Mesenchymal stem cell (in vitro differentiated cells and primary cell): ENCODE data around the gene ELMO1.

Experiments
- DNase-seq: peaks from one replicate; pipeline ENCODE4 v3.0.0-alpha.2; 2013
- H2AFZ ChIP-seq: one replicate; pipeline ENCODE4 v1.6.1; 2013; ENCODE audit warnings: low read depth, mild to moderate bottlenecking, control low read depth, inconsistent platforms, low read length, moderate library complexity
- H2AK5ac ChIP-seq: 2 replicates; pipeline ENCODE4 v1.6.1; 2013; ENCODE audit warnings: low read length, moderate library complexity, mild to moderate bottlenecking, inconsistent platforms; ENCODE audit not compliant: severe bottlenecking
- H2BK120ac ChIP-seq: one replicate; pipeline ENCODE4 v1.6.1; 2013; ENCODE audit warnings: low read depth, mild to moderate bottlenecking, inconsistent platforms, low read length, moderate library complexity
- H2BK12ac ChIP-seq, 2 experiments: one replicate each; pipeline ENCODE4 v1.6.1; 2013; ENCODE audit warnings: inconsistent platforms in 2 of 2, low read length in 2 of 2, mild to moderate bottlenecking in 2 of 2, moderate library complexity in 2 of 2, control low read depth in 1 of 2
- H2BK15ac ChIP-seq: one replicate; pipeline ENCODE4 v1.6.1; 2013; ENCODE audit warnings: mild to moderate bottlenecking, low read depth, inconsistent platforms; ENCODE audit not compliant: poor library complexity, severe bottlenecking
- H2BK5ac ChIP-seq: 2 replicates; pipeline ENCODE4 v1.6.1; 2013; ENCODE audit warnings: low read depth, mild to moderate bottlenecking, low read length, control low read depth, inconsistent platforms; ENCODE audit not compliant: poor library complexity, severe bottlenecking
- H3K14ac ChIP-seq, 2 experiments: one replicate each; pipeline ENCODE4 v1.6.1; 2013; ENCODE audit warnings: inconsistent platforms in 2 of 2, low read length in 2 of 2, control low read depth in 1 of 2, mild to moderate bottlenecking in 1 of 2, moderate library complexity in 1 of 2
- H3K18ac ChIP-seq, 2 experiments: one replicate each; pipeline ENCODE4 v1.6.1; 2013; ENCODE audit warnings: inconsistent platforms in 2 of 2, low read length in 2 of 2, control low read depth in 1 of 2, low read depth in 1 of 2, mild to moderate bottlenecking in 1 of 2
- H3K23ac ChIP-seq, 2 experiments: one replicate each; pipeline ENCODE4 v1.6.1; 2013; ENCODE audit warnings: inconsistent platforms in 2 of 2, low read length in 2 of 2, mild to moderate bottlenecking in 2 of 2, moderate library complexity in 2 of 2, control low read depth in 1 of 2
- H3K27ac ChIP-seq: 2 replicates; pipeline ENCODE4 v1.5.1; 2013; ENCODE audit warnings: mild to moderate bottlenecking, moderate library complexity, low read length, control low read depth, inconsistent platforms; ENCODE audit not compliant: poor library complexity, severe bottlenecking
- H3K27me3 ChIP-seq, 2 experiments: 2 replicates each; pipeline versions ENCODE4 v1.6.1 to v1.7.0; 2013; ENCODE audit warnings: low read length in 2 of 2, mild to moderate bottlenecking in 2 of 2, moderate library complexity in 2 of 2, control low read depth in 1 of 2, inconsistent platforms in 1 of 2; ENCODE audit not compliant: control insufficient read depth in 1 of 2, insufficient read depth in 1 of 2
- H3K36me3 ChIP-seq, 2 experiments: 2 replicates each; pipeline versions ENCODE4 v1.6.1 to v1.7.0; 2013; ENCODE audit warnings: low read length in 2 of 2, control low read depth in 1 of 2, inconsistent platforms in 1 of 2, low read depth in 1 of 2, mild to moderate bottlenecking in 1 of 2; ENCODE audit not compliant: insufficient read depth in 2 of 2, control insufficient read depth in 1 of 2
- H3K4ac ChIP-seq, 2 experiments: one replicate each; pipeline ENCODE4 v1.6.1; 2013; ENCODE audit warnings: inconsistent platforms in 2 of 2, low read length in 2 of 2, mild to moderate bottlenecking in 2 of 2, moderate library complexity in 2 of 2, control low read depth in 1 of 2, low read depth in 1 of 2
- H3K4me1 ChIP-seq: 2 replicates; pipeline ENCODE4 v1.6.1; 2013; ENCODE audit warnings: low read depth, low read length, control low read depth; ENCODE audit not compliant: control insufficient read depth, insufficient read depth
- H3K4me2 ChIP-seq: 2 replicates; pipeline ENCODE4 v1.6.1; 2013; ENCODE audit warnings: low read length, mild to moderate bottlenecking, inconsistent platforms; ENCODE audit not compliant: poor library complexity, severe bottlenecking
- H3K4me3 ChIP-seq, 2 experiments: 2 replicates each; pipeline versions ENCODE4 v1.5.1 to v1.7.0; 2013; ENCODE audit warnings: low read length in 2 of 2, mild to moderate bottlenecking in 2 of 2, control low read depth in 1 of 2, low read depth in 1 of 2; ENCODE audit not compliant: insufficient read depth in 1 of 2
- H3K79me1 ChIP-seq: replicated peaks from 2 replicates; pipeline ENCODE4 v1.6.1; 2013; ENCODE audit warnings: mild to moderate bottlenecking, control low read depth, low read length, inconsistent platforms; ENCODE audit not compliant: poor library complexity, severe bottlenecking
- H3K9ac ChIP-seq: 2 replicates; pipeline ENCODE4 v1.7.0; 2013; ENCODE audit warnings: mild to moderate bottlenecking, low read length, moderate library complexity
- H3K9me3 ChIP-seq: 2 replicates; pipeline ENCODE4 v1.7.0; 2013; ENCODE audit warnings: mild to moderate bottlenecking, low read length; ENCODE audit not compliant: control insufficient read depth
- H4K8ac ChIP-seq: one replicate; pipeline ENCODE4 v1.6.1; 2013; ENCODE audit warnings: inconsistent platforms, mild to moderate bottlenecking, low read length, moderate library complexity
- H4K91ac ChIP-seq: one replicate; pipeline ENCODE4 v1.6.1; 2013; ENCODE audit warnings: mild to moderate bottlenecking, low read length, inconsistent platforms
- WGBS: methylation state at CpG from one replicate; pipeline ENCODE4 v1.1.7; 2013; ENCODE audit warnings: mixed read lengths; 5-methylcytosine and 5-hydroxymethylcytosine counted together

The ELMO1 gene

DNA sequence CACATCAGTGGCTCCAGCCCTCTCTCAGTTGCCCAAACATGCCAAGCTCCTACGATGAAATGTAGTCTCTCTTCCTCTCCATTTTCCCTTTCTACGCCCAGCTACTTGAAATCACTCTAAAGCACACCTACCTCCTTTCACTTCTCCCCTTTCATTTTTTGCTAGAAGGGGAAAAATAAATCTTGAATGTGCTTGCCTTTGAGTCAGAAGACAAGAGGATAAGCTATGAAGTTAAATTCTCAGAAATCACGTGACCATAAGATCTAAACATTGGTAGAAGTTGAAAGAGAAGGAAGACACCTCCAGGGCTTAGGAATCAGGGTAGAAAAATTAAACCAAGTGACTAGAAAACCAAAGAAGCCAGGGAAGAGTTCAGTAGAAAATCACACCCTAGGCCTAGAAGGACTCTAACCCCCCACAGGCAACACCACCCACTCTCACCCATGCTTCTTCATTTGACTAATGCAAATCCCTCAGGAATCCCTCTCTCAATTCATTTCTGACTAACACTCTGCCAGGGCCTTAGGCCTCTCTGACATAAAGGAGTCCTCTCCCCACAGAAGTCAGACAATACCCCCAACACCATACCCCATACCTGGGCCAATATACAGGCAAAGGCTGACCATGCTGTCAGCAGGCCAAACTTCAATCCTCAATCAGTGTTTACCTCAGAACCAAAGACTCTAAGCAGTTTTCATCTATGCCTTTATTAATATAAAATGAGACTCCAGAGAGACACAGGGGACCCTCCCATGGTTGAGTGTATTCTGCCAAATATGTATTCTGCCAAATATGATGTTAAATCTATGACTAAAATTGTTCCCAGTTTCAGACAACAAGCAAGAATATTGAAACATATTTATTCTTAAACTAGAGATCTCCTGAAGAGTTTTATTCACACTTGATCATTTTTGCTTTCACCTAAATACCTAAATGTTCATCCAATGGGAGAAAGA is 84.8 kb downstream of the ELMO1 start:
- Histone ChIP-seq H3K14ac (no peak overlapping the region), H2BK120ac (no peak overlapping the region), H3K4me1 (no peaks in the 10 kb centered on the region), H3K27me3 (no peaks in the 10 kb centered on the region), H2AK5ac (no peak overlapping the region), H3K4ac (no peak overlapping the region), H2BK15ac (no peak overlapping the region), H3K4me3 (no peak overlapping the region), H3K23ac (no peak overlapping the region), H2BK12ac (no peak overlapping the region), H4K91ac (no peak overlapping the region), H2BK5ac (no peak overlapping the region), H3K18ac (no peak overlapping the region), H4K8ac (no peak overlapping the region), H2AFZ (no peak overlapping the region), H3K9me3 (no peaks in the 10 kb centered on the region), H3K36me3 (no peaks in the 10 kb centered on the region), H3K79me1 (no peaks in the 10 kb centered on the region), H3K4me2 (no peak overlapping the region), H3K9ac (no peak overlapping the region), H3K27ac (no peak overlapping the region)
- no peak for DNase-seq
- WGBS, result 82% methylated on average over 2 of the region's 3 CpGs

DNA sequence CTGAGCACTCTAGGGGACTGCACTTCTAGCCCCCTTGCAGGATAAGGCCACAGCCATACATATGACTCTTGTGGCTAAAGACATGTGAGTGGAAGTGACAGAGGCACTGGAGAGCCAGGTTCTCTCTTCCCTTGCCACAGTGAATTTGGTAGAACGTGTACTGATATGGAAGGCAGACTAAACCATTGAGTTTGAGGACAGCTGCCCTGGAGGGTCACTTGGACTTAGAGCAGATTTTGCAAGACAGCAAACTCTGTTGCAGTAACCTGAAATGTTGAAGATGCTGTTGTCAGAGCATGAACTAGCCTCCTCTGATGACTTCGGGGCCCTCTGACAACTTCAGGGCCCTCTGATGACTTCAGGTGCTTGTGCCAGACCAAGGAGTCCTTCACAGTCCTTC is 85.9 kb downstream of the ELMO1 start:
- Histone ChIP-seq H3K4me2 (no peak overlapping the region), H3K18ac (no peak overlapping the region), H3K27me3 (no peaks in the 10 kb centered on the region), H2BK120ac (no peak overlapping the region), H2BK12ac (no peak overlapping the region), H3K9me3 (no peaks in the 10 kb centered on the region), H3K36me3 (no peaks in the 10 kb centered on the region), H2AFZ (no peak overlapping the region), H3K79me1 (no peaks in the 10 kb centered on the region), H2BK15ac (no peak overlapping the region), H3K23ac (no peak overlapping the region), H3K4me3 (no peak overlapping the region), H3K27ac (no peak overlapping the region), H3K4ac (no peak overlapping the region), H3K14ac (no peak overlapping the region), H3K4me1 (no peaks in the 10 kb centered on the region), H4K8ac (no peak overlapping the region), H2AK5ac (no peak overlapping the region), H2BK5ac (no peak overlapping the region), H3K9ac (no peak overlapping the region), H4K91ac (no peak overlapping the region)
- 61% methylated on average over 2 of the region's 2 CpGs for WGBS
- no peak for DNase-seq

DNA sequence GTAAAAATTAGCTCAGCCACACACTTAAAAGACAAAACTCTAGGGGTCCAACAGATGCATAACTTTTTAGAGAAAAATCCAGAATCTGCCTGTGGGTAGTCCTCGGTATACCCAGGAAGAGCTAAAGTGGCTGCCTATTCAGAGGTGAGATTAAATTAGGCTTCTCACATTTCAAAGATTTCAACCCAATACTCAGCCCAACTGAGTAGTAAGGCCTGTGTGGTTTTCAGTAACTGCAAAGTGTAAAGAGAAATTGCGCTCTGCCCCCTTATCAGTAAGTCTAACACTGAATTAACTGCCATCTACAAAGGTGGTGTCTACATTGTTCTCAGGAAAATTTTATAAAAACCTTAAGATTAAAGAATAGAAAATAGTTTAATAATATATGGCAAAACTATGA is 88.2 kb downstream of the ELMO1 start:
- H3K4me1 ChIP-seq, result no peaks in the 10 kb centered on the region
- no peak overlapping the region for H3K9ac ChIP-seq
- H3K14ac ChIP-seq, result no peak overlapping the region
- no peak overlapping the region for H2AFZ ChIP-seq
- DNase-seq, result no peak
- no peaks in the 10 kb centered on the region for H3K27me3 ChIP-seq
- H2BK12ac ChIP-seq, result no peak overlapping the region
- H3K4me2 ChIP-seq, result no peak overlapping the region
- H3K4me3 ChIP-seq, result no peak overlapping the region
- no peak overlapping the region for H2BK5ac ChIP-seq
- H3K18ac ChIP-seq, result no peak overlapping the region
- no peak overlapping the region for H2AK5ac ChIP-seq
- no CpG with 5 or more reads among the region's 2 CpGs for WGBS
- no peaks in the 10 kb centered on the region for H3K9me3 ChIP-seq
- H2BK120ac ChIP-seq, result no peak overlapping the region
- no peak overlapping the region for H4K8ac ChIP-seq
- no peaks in the 10 kb centered on the region for H3K36me3 ChIP-seq
- H3K23ac ChIP-seq, result no peak overlapping the region
- H3K79me1 ChIP-seq, result no peaks in the 10 kb centered on the region
- H3K27ac ChIP-seq, result no peak overlapping the region
- no peak overlapping the region for H3K4ac ChIP-seq
- H2BK15ac ChIP-seq, result no peak overlapping the region
- H4K91ac ChIP-seq, result no peak overlapping the region

DNA sequence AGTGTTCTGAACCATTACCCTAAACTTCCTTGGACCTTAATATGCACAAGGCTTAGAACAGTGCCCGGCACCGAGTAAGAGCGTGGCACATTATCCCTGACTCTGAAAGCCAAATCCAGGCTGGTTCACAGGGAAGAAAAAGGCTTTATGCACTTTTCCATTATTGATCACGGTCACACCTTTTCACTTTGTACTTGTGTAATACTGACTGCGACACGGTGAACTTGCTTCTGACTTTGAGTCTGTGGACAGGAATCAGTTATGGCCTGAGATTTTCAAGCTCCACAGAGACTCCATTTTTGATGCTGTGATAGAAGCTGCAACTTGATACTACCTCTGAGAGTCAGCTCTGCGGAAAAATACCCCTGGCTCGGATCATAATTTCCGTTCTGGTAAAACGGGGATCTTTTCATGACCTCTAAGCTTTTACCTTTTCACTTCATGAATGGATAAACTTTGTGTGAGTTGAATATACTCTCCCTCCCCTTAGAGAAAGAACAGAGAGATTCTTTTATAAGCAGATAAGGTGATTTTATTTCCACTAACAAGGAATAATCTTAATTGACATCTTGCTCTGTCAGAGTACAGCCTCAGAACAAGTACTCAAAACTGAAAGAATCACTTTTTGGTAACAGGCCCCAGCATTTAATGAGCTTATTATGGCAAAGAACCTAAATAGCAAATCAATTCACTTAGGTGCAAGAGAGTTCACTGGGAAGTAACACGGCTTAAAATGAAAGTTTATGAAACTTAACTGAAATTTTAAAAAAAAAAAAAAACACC is 88.8 kb downstream of the ELMO1 start:
- Histone ChIP-seq H3K36me3 (no peaks in the 10 kb centered on the region), H2BK15ac (no peak overlapping the region), H3K14ac (no peak overlapping the region), H3K9ac (no peak overlapping the region), H3K4ac (no peak overlapping the region), H3K4me2 (no peak overlapping the region), H2BK12ac (no peak overlapping the region), H3K4me3 (no peak overlapping the region), H2AK5ac (no peak overlapping the region), H2BK120ac (no peak overlapping the region), H3K23ac (no peak overlapping the region), H3K27ac (no peak overlapping the region), H3K4me1 (no peaks in the 10 kb centered on the region), H3K18ac (no peak overlapping the region), H4K8ac (no peak overlapping the region), H2AFZ (no peak overlapping the region), H3K27me3 (no peaks in the 10 kb centered on the region), H2BK5ac (no peak overlapping the region), H4K91ac (no peak overlapping the region), H3K79me1 (no peaks in the 10 kb centered on the region), H3K9me3 (no peaks in the 10 kb centered on the region)
- DNase-seq, result no peak
- WGBS, result 95% methylated on average over 7 of the region's 11 CpGs
